H9 (cell line): ENCODE measurements around the gene GNAO1. TPM values are rescaled to one million over a fixed set of nuclear protein-coding genes. Genes with fewer than 3 reads are reported as not detected.

Source experiments
- DNase-seq: peaks from one replicate; pipeline ENCODE4 v3.0.0-alpha.2; 2017
- H2AFZ ChIP-seq: one replicate; pipeline ENCODE4 v1.6.1; 2013; ENCODE audit warnings: mild to moderate bottlenecking, low read length, control low read depth, moderate library complexity
- H2AK5ac ChIP-seq: 2 replicates; pipeline ENCODE4 v1.6.1; 2013; ENCODE audit warnings: low read length, control low read depth, mixed read lengths; ENCODE audit not compliant: insufficient read length
- H2BK120ac ChIP-seq: one replicate; pipeline ENCODE4 v1.6.1; 2013; ENCODE audit warnings: low read depth, mild to moderate bottlenecking, low read length, control low read depth, inconsistent platforms; ENCODE audit not compliant: poor library complexity, severe bottlenecking
- H2BK12ac ChIP-seq: 2 replicates; pipeline ENCODE4 v1.6.1; 2013; ENCODE audit warnings: low read length, control low read depth, mixed read lengths, low read depth; ENCODE audit not compliant: insufficient read length
- H2BK15ac ChIP-seq: 2 replicates; pipeline ENCODE4 v1.6.1; 2013; ENCODE audit warnings: low read depth, low read length, control low read depth
- H2BK20ac ChIP-seq: one replicate; pipeline ENCODE4 v1.6.1; 2013; ENCODE audit warnings: low read depth, mild to moderate bottlenecking, low read length, control low read depth, inconsistent platforms; ENCODE audit not compliant: poor library complexity, severe bottlenecking
- H2BK5ac ChIP-seq: 2 replicates; pipeline ENCODE4 v1.6.1; 2013; ENCODE audit warnings: low read length, control low read depth, mixed read lengths; ENCODE audit not compliant: insufficient read length
- H3K14ac ChIP-seq: 2 replicates; pipeline ENCODE4 v1.6.1; 2013; ENCODE audit warnings: low read length, control low read depth; ENCODE audit not compliant: insufficient read depth
- H3K18ac ChIP-seq: 2 replicates; pipeline ENCODE4 v1.6.1; 2013; ENCODE audit warnings: low read depth, mild to moderate bottlenecking, mixed read lengths, low read length, control low read depth; ENCODE audit not compliant: insufficient read length
- H3K23ac ChIP-seq: 2 replicates; pipeline ENCODE4 v1.6.1; 2013; ENCODE audit warnings: low read length, control low read depth, mixed read lengths, low read depth; ENCODE audit not compliant: insufficient read length
- H3K23me2 ChIP-seq: 2 replicates; pipeline ENCODE4 v1.6.1; 2013; ENCODE audit warnings: low read depth, mild to moderate bottlenecking, mixed read lengths, low read length, control low read depth; ENCODE audit not compliant: insufficient read length, poor library complexity, severe bottlenecking
- H3K27ac ChIP-seq: 2 replicates; pipeline ENCODE4 v1.5.1; 2013; ENCODE audit warnings: low read length, control low read depth, mixed read lengths, low read depth; ENCODE audit not compliant: insufficient read length
- H3K27me3 ChIP-seq: 2 replicates; pipeline ENCODE4 v1.6.1; 2013; ENCODE audit warnings: low read length, control low read depth, inconsistent platforms; ENCODE audit not compliant: insufficient read depth
- H3K4ac ChIP-seq: 2 replicates; pipeline ENCODE4 v1.6.1; 2013; ENCODE audit warnings: low read depth, mild to moderate bottlenecking, control low read depth, inconsistent platforms, low read length, moderate library complexity
- H3K4me1 ChIP-seq: 2 replicates; pipeline ENCODE4 v1.6.1; 2013; ENCODE audit warnings: low read length, control low read depth, inconsistent platforms; ENCODE audit not compliant: insufficient read depth
- H3K4me2 ChIP-seq: 2 replicates; pipeline ENCODE4 v1.6.1; 2013; ENCODE audit warnings: low read length, control low read depth, mixed read lengths; ENCODE audit not compliant: insufficient read length, insufficient read depth
- H3K56ac ChIP-seq: 2 replicates; pipeline ENCODE4 v1.6.1; 2013; ENCODE audit warnings: low read depth, mild to moderate bottlenecking, mixed read lengths, low read length, control low read depth; ENCODE audit not compliant: insufficient read length
- H3K79me1 ChIP-seq: 2 replicates; pipeline ENCODE4 v1.6.1; 2013; ENCODE audit warnings: low read depth, mild to moderate bottlenecking, moderate library complexity, low read length, control low read depth, inconsistent platforms; ENCODE audit not compliant: insufficient read depth, poor library complexity, severe bottlenecking
- H3K79me2 ChIP-seq: 2 replicates; pipeline ENCODE4 v1.6.1; 2013; ENCODE audit warnings: low read length, control low read depth, inconsistent platforms; ENCODE audit not compliant: insufficient read depth
- H3K9ac ChIP-seq: 2 replicates; pipeline ENCODE4 v1.6.1; 2013; ENCODE audit warnings: low read length, control low read depth, mixed read lengths; ENCODE audit not compliant: insufficient read length; ENCODE audit errors: extremely low read depth
- H3K9me3 ChIP-seq: one replicate; pipeline ENCODE4 v1.6.1; 2013; ENCODE audit warnings: low read depth, low read length, inconsistent platforms; ENCODE audit not compliant: control insufficient read depth
- H3T11ph ChIP-seq: one replicate; pipeline ENCODE4 v1.6.1; 2013; ENCODE audit warnings: mild to moderate bottlenecking, low read length, control low read depth, inconsistent platforms
- H4K20me1 ChIP-seq: one replicate; pipeline ENCODE4 v1.6.1; 2013; ENCODE audit not compliant: control insufficient read depth, insufficient read length, insufficient read depth
- H4K5ac ChIP-seq: 2 replicates; pipeline ENCODE4 v1.6.1; 2013; ENCODE audit warnings: low read depth, mild to moderate bottlenecking, mixed read lengths, low read length, control low read depth; ENCODE audit not compliant: insufficient read length
- H4K8ac ChIP-seq: replicated peaks from 2 replicates; pipeline ENCODE4 v1.6.1; 2013; ENCODE audit warnings: low read length, control low read depth, mixed read lengths, low read depth; ENCODE audit not compliant: insufficient read length
- H4K91ac ChIP-seq: 2 replicates; pipeline ENCODE4 v1.6.1; 2013; ENCODE audit warnings: low read depth, mild to moderate bottlenecking, moderate library complexity, mixed read lengths, low read length, control low read depth; ENCODE audit not compliant: insufficient read length
- H3K27ac Mint-ChIP-seq, 3 experiments: 2 replicates in 2 of 3; 3 replicates in 1 of 3; pipeline ENCODE4 v1.8.0; 2020 to 2021; ENCODE audit warnings: mixed read lengths in 3 of 3, mild to moderate bottlenecking in 1 of 3, moderate library complexity in 1 of 3
- H3K27me3 Mint-ChIP-seq: 2 replicates; pipeline ENCODE4 v1.8.0; 2021; ENCODE audit warnings: low read depth, mild to moderate bottlenecking, moderate library complexity, mixed read lengths
- H3K36me3 Mint-ChIP-seq, 3 experiments: 2 replicates in 2 of 3; 3 replicates in 1 of 3; pipeline ENCODE4 v1.8.0; 2020 to 2021; ENCODE audit warnings: low read depth in 3 of 3, mixed read lengths in 3 of 3; ENCODE audit not compliant: insufficient read depth in 1 of 3
- H3K4me1 Mint-ChIP-seq, 2 experiments: 2 replicates each; pipeline ENCODE4 v1.8.0; 2020; ENCODE audit warnings: mixed read lengths in 2 of 2
- H3K4me3 Mint-ChIP-seq, 2 experiments: 2 replicates in 1 of 2; 3 replicates in 1 of 2; pipeline ENCODE4 v1.8.0; 2020 to 2021; ENCODE audit warnings: mild to moderate bottlenecking in 2 of 2, mixed read lengths in 2 of 2, moderate library complexity in 1 of 2
- H3K9me3 Mint-ChIP-seq, 2 experiments: 2 replicates in 1 of 2; 3 replicates in 1 of 2; pipeline ENCODE4 v1.8.0; 2020; ENCODE audit warnings: mild to moderate bottlenecking in 2 of 2, mixed read lengths in 2 of 2, moderate library complexity in 1 of 2
- CTCF ChIP-seq: fragments of 200-600 bp; sonication (generic); conservative IDR thresholded peaks from 3 replicates; pipeline ENCODE4 v1.8.0; 2021; ENCODE audit warnings: antibody characterized with exemption, mild to moderate bottlenecking
- WGBS: extraction: QIAGEN DNeasy Blood & Tissue Kit; methylation state at CpG from one replicate; pipeline ENCODE4 v1.1.7; 2013; ENCODE audit warnings: missing lambda C conversion rate, low lambda C conversion rate, mixed read lengths; ENCODE audit not compliant: insufficient read length; ENCODE audit errors: extremely low coverage; 5-methylcytosine and 5-hydroxymethylcytosine counted together
- total RNA-seq: library from RNA; stranded (reverse); gene quantifications from 2 replicates; pipeline ENCODE4 v1.2.1, GENCODE V29; 2021

Gene GNAO1
- total RNA-seq, 1 experiment from 2014 or later = 16.9 TPM

- Histone ChIP-seq H3K4ac (no peak overlapping the region), H3T11ph (no peak overlapping the region), H3K79me2 (no peaks in the 10 kb centered on the region), H4K8ac (no peak overlapping the region), H3K4me2 (no peak overlapping the region), H4K20me1 (no peaks in the 10 kb centered on the region), H3K56ac (no peak overlapping the region), H3K9ac (no peak overlapping the region), H3K14ac (no peak overlapping the region), H2BK5ac (no peak overlapping the region), H2BK12ac (no peak overlapping the region), H2BK15ac (no peak overlapping the region), H3K79me1 (no peaks in the 10 kb centered on the region), H2AFZ (no peak overlapping the region), H3K9me3 (no peaks in the 10 kb centered on the region), H3K4me1 (no peaks in the 10 kb centered on the region), H2BK120ac (no peak overlapping the region), H3K23ac (no peak overlapping the region), H3K27ac (no peak overlapping the region), H4K91ac (no peak overlapping the region), H2BK20ac (no peak overlapping the region), H2AK5ac (no peak overlapping the region), H3K18ac (no peak overlapping the region), H3K27me3 (no peaks in the 10 kb centered on the region), H3K23me2 (peaks cover 5% of the 10 kb centered on the region), H4K5ac (no peak overlapping the region)
- TF ChIP-seq CTCF = no peak
- no peaks in the 10 kb centered on the region for H3K4me1 Mint-ChIP-seq
- no CpG with 5 or more reads among the region's 15 CpGs for WGBS
- DNase-seq = no peak
- H3K4me3 Mint-ChIP-seq = no peak overlapping the region
- no peaks in the 10 kb centered on the region; a peak in 2 of 7 replicates for H3K36me3 Mint-ChIP-seq
- H3K27me3 Mint-ChIP-seq = no peaks in the 10 kb centered on the region
- H3K9me3 Mint-ChIP-seq = no peaks in the 10 kb centered on the region; a peak in 1 of 5 replicates
- H3K27ac Mint-ChIP-seq = no peak overlapping the region; a peak in 1 of 7 replicates
Measured at GRCh38 chr16:56346131-56346890, 155.0 kb downstream of the GNAO1 start.
